HL-60 (cell line): ENCODE data around the gene ATP11A.

ENCODE experiments used
- DNase-seq, 2 experiments: peaks; one replicate each; pipeline ENCODE4 v3.0.0-alpha.2; 2010 to 2020; ENCODE audit warnings: low read depth in 1 of 2, low spot score in 1 of 2
- H3K27ac ChIP-seq: fragments of 250-450 bp; sonication (Bioruptor Pico); replicated peaks from 2 replicates; pipeline ENCODE4 v1.5.1; 2020; ENCODE audit warnings: mild to moderate bottlenecking, moderate library complexity
- H3K27me3 ChIP-seq: fragments of 250-450 bp; sonication (Bioruptor Pico); 2 replicates; pipeline ENCODE4 v1.5.1; 2021; ENCODE audit warnings: mild to moderate bottlenecking, moderate library complexity; ENCODE audit not compliant: insufficient read depth, poor library complexity, severe bottlenecking
- H3K4me3 ChIP-seq: replicated peaks from 2 replicates; pipeline ENCODE4 v1.5.1; 2011; ENCODE audit warnings: mild to moderate bottlenecking, control low read depth, low read length; ENCODE audit not compliant: insufficient read depth
- GABPA ChIP-seq: IDR thresholded peaks from 2 replicates; pipeline ENCODE4 v1.6.1; 2012; ENCODE audit warnings: low read depth
- POLR2AphosphoS5 ChIP-seq: IDR thresholded peaks from 2 replicates; pipeline ENCODE4 v1.6.1; 2012; ENCODE audit warnings: low read depth
- REST ChIP-seq: IDR thresholded peaks from 2 replicates; pipeline ENCODE4 v1.6.1; 2012; ENCODE audit warnings: low read depth; ENCODE audit not compliant: insufficient replicate concordance
- SPI1 ChIP-seq: IDR thresholded peaks from 2 replicates; pipeline ENCODE4 v1.6.1; 2012; ENCODE audit warnings: low read depth, mild to moderate bottlenecking, borderline replicate concordance
- TF ChIP-seq, protein P1 (sequence below): IDR thresholded peaks from one replicate; pipeline ENCODE4 v1.5.1; 2011; ENCODE audit warnings: low read length, control low read depth, inconsistent platforms; ENCODE audit not compliant: insufficient read depth

ATP11A gene

DNA sequence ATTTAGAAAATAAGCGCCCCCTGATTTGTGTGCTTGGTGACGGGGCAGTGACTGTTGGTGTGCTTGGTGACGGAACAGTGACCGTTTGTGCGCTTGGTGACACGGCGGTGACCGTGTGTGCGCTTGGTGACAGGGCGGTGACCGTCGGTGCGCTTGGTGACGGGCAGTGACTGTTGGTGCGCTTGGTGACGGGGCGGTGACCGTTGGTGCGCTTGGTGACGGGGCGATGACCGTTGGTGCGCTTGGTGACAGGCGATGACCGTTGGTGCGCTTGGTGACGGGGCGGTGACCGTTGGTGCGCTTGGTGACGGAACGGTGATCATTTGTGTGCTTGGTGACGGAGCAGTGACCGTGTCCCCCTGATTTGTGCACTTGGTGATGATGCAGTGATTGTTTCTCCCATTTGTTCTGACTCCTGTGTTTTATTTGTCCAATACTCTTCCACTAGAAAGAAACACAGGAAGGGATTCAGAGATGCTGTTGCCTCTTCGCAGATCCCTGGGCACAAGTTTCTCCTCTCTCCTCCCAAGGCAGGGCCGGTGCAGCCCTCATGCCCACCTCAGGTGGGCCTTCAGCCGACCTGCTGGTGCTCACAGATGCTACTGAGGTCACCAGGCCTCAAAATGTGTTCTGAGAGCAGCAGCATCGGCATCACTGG lies 128.3 kb downstream of the ATP11A start:
- no peaks in the 10 kb centered on the region for H3K27me3 ChIP-seq
- no peak overlapping the region for H3K4me3 ChIP-seq
- DNase-seq = no peak
- TF ChIP-seq, protein P1, sequence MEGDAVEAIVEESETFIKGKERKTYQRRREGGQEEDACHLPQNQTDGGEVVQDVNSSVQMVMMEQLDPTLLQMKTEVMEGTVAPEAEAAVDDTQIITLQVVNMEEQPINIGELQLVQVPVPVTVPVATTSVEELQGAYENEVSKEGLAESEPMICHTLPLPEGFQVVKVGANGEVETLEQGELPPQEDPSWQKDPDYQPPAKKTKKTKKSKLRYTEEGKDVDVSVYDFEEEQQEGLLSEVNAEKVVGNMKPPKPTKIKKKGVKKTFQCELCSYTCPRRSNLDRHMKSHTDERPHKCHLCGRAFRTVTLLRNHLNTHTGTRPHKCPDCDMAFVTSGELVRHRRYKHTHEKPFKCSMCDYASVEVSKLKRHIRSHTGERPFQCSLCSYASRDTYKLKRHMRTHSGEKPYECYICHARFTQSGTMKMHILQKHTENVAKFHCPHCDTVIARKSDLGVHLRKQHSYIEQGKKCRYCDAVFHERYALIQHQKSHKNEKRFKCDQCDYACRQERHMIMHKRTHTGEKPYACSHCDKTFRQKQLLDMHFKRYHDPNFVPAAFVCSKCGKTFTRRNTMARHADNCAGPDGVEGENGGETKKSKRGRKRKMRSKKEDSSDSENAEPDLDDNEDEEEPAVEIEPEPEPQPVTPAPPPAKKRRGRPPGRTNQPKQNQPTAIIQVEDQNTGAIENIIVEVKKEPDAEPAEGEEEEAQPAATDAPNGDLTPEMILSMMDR = no peak
- TF ChIP-seq SPI1 = no peak
- TF ChIP-seq REST = no peak
- no peak for TF ChIP-seq GABPA
- no peak overlapping the region for H3K27ac ChIP-seq

- TF ChIP-seq REST (no peak), POLR2AphosphoS5 (no peak), GABPA (no peak), SPI1 (no peak)
- TF ChIP-seq, protein P1 = no peak
- Histone ChIP-seq H3K4me3 (no peak overlapping the region), H3K27ac (no peak overlapping the region), H3K27me3 (no peaks in the 10 kb centered on the region)
- no peak for DNase-seq
Observed at GRCh38 chr13:112818698-112819045, 128.8 kb downstream of the ATP11A start.

- no peak overlapping the region for H3K4me3 ChIP-seq
- H3K27me3 ChIP-seq = no peaks in the 10 kb centered on the region
- H3K27ac ChIP-seq = no peak overlapping the region
- no peak for TF ChIP-seq SPI1
- no peak for TF ChIP-seq REST
- no peak for TF ChIP-seq POLR2AphosphoS5
- no peak for TF ChIP-seq GABPA
- TF ChIP-seq, protein P1 = no peak
- no peak for DNase-seq
Observed at GRCh38 chr13:112819111-112819510, 129.3 kb downstream of the ATP11A start.
